GM19455 (cell line): Measurements from ENCODE around the gene TMEM151A.
"Not testable (repeated sequence)": the region's sequence is repeated elsewhere in the genome, so short reads cannot be mapped to it uniquely, and the experiment has no call there.

Experiments
- ATAC-seq: cut with Tn5 transposase; IDR thresholded peaks from one replicate; pipeline ENCODE4 v1.9.1; 2021; ENCODE audit not compliant: unreplicated experiment

The TMEM151A gene

GRCh38 chr11:66320289-66320688 is 28.6 kb downstream of the TMEM151A start:
- not testable (repeated sequence) for ATAC-seq

GRCh38 chr11:66320748-66321147 is 29.1 kb downstream of the TMEM151A start:
- ATAC-seq: not testable (repeated sequence)

- no peak for ATAC-seq
Observed at GRCh38 chr11:66321606-66322005, 29.9 kb downstream of the TMEM151A start.

- ATAC-seq: no peak
Observed at GRCh38 chr11:66322732-66323427, 31.2 kb downstream of the TMEM151A start.

- no peak for ATAC-seq
Observed at GRCh38 chr11:66323684-66324083, 32.0 kb downstream of the TMEM151A start.

GRCh38 chr11:66324664-66325063 is 33.0 kb downstream of the TMEM151A start:
- no peak for ATAC-seq

GRCh38 chr11:66325263-66325671 is 33.6 kb downstream of the TMEM151A start:
- ATAC-seq: no peak

- no peak for ATAC-seq
Observed at GRCh38 chr11:66326261-66327111, 34.8 kb downstream of the TMEM151A start.

- no peak for ATAC-seq
Observed at GRCh38 chr11:66327171-66328030, 35.7 kb downstream of the TMEM151A start.

- ATAC-seq: no peak
Observed at GRCh38 chr11:66328031-66328301, 36.3 kb downstream of the TMEM151A start.

GRCh38 chr11:66328302-66329144 is 36.8 kb downstream of the TMEM151A start:
- ATAC-seq: peak; percentile 77

GRCh38 chr11:66329165-66329673 is 37.5 kb downstream of the TMEM151A start:
- ATAC-seq: no peak

- ATAC-seq: no peak
Observed at GRCh38 chr11:66330931-66331330, 39.2 kb downstream of the TMEM151A start.

- ATAC-seq: no peak
Observed at GRCh38 chr11:66331542-66332370, 40.1 kb downstream of the TMEM151A start.

- no peak for ATAC-seq
Observed at GRCh38 chr11:66332371-66333219, 40.9 kb downstream of the TMEM151A start.

GRCh38 chr11:66333220-66333877 is 41.7 kb downstream of the TMEM151A start:
- no peak for ATAC-seq

GRCh38 chr11:66333896-66334604 is 42.4 kb downstream of the TMEM151A start:
- ATAC-seq: no peak
